ENCODE measurements around the gene DHRS7B.

The DHRS7B gene

GRCh38 chr17:21233581-21234347, 107.0 kb downstream of the DHRS7B start:
- DNase-seq (ENCODE audit: low read depth in 1 of 2, low spot score in 1 of 2) = no peak

- DNase-seq (ENCODE audit: low read depth in 1 of 2, low spot score in 1 of 2) = no peak
Observed at GRCh38 chr17:21235921-21236320, 109.2 kb downstream of the DHRS7B start.

GRCh38 chr17:21239680-21240368, 113.1 kb downstream of the DHRS7B start:
- DNase-seq (ENCODE audit: low read depth in 1 of 2, low spot score in 1 of 2) = no peak

- no peak for DNase-seq (ENCODE audit: low read depth in 1 of 2, low spot score in 1 of 2)
Observed at GRCh38 chr17:21240369-21241055, 113.7 kb downstream of the DHRS7B start.
